ENCODE measurements around the gene NXPH3. TPM values are rescaled to one million over a fixed set of nuclear protein-coding genes. Genes with fewer than 3 reads are reported as not detected.

The NXPH3 gene
- total and polyA plus RNA-seq, 10 of the 15 experiments (the other 5 are each of a cell fraction or from before 2014, with no cell fraction given), result 0.08 to 0.35 (median 0.12) TPM; not detected in 2

- 0 out of 4 replicates have a peak, but pooled peaks cover 0 to 2% of the 10 kb centered on the region in 2 experiments for H3K27me3 ChIP-seq (replicated peaks in 1 of 2; ENCODE audit: control insufficient read depth in 2 of 2, insufficient read depth in 2 of 2, low read length in 1 of 2)
- no TSS peak for BruUV-seq (replicated peaks)
- CTCF ChIA-PET, result interaction anchor here (0.8 to 2.7 kb wide), 3 partner anchors 9 to 108 kb away, joined by 3 to 11 read pairs (median 6); no protein-coding TSS in a partner anchor
- no peaks in the 10 kb centered on the region for H3K79me2 ChIP-seq (ENCODE audit: control insufficient read depth, insufficient read depth, low read length)
- H3K27ac ChIP-seq (ENCODE audit: control insufficient read depth, insufficient read depth), result no peak overlapping the region
- H3K4me1 ChIP-seq (ENCODE audit: control insufficient read depth, insufficient read depth, low read length), result no peaks in the 10 kb centered on the region
- no peak overlapping the region for H3K4me3 ChIP-seq
- no peak overlapping the region for H3K9ac ChIP-seq (ENCODE audit: control insufficient read depth, insufficient read depth, low read length)
- H4K20me1 ChIP-seq (ENCODE audit: control insufficient read depth, insufficient read depth), result no peaks in the 10 kb centered on the region
- ATAC-seq (no peak), DNase-seq (ENCODE audit: low read depth, low spot score) (no peak), FAIRE-seq (no peak)
- 61% methylated on average over 18 of the region's 18 CpGs for WGBS (ENCODE audit: insufficient coverage, insufficient replicate concordance, low lambda C conversion rate, missing lambda C conversion rate)
- no peaks in the 10 kb centered on the region for H3K36me3 ChIP-seq (ENCODE audit: control insufficient read depth in 2 of 2, insufficient read depth in 2 of 2, low read length in 1 of 2)
- peaks cover 7% of the 10 kb centered on the region; the same call in 1 of the 3 replicates for H3K9me3 ChIP-seq (replicated peaks; ENCODE audit: control insufficient read depth, insufficient read depth, low read length)
- in situ Hi-C loops (cut with MboI), result no loop called here
- no peak overlapping the region for H2AFZ ChIP-seq (ENCODE audit: control insufficient read depth, low read depth, low read length)
- POLR2A ChIA-PET, result no interaction called here
- SMC1A ChIA-PET (ENCODE audit: uncharacterized antibody, unreplicated experiment), result no interaction called here
- RAD21 ChIA-PET (ENCODE audit: unreplicated experiment), result interaction anchor here (1.2 kb wide), 1 partner anchor 10 kb away, joined by 3 read pairs; no protein-coding TSS in a partner anchor
- no peak overlapping the region for H3K4me2 ChIP-seq (ENCODE audit: control insufficient read depth, insufficient read depth)
- intact Hi-C loops (cut with micrococcal nuclease; ENCODE audit: unreplicated experiment), result no loop called here
- TF ChIP-seq POLR2AphosphoS5 (IDR thresholded peaks at IDR 0.05; ENCODE audit: low read length) (no peak), USF2 (IDR thresholded peaks at IDR 0.05; ENCODE audit: borderline replicate concordance, low read depth, low read length) (no peak), PBX3 (IDR thresholded peaks at IDR 0.05; ENCODE audit: insufficient replicate concordance, low read depth, low read length) (no peak), MYB (IDR thresholded peaks at IDR 0.05; ENCODE audit: borderline replicate concordance, low read depth, low read length) (no peak), ZBTB33 (IDR thresholded peaks at IDR 0.05) (no peak), ETV6 (conservative IDR thresholded peaks at IDR 0.05 in 1 of 2, IDR thresholded peaks at IDR 0.05 in 1 of 2; ENCODE audit: borderline replicate concordance in 1 of 2, low read depth in 1 of 2) (no peak), BRCA1 (IDR thresholded peaks at IDR 0.05; ENCODE audit: low read depth, low read length) (no peak), NFIC (IDR thresholded peaks at IDR 0.05; ENCODE audit: low read depth, low read length) (no peak), STAT1 (conservative IDR thresholded peaks at IDR 0.05) (no peak), ZNF274 (IDR thresholded peaks at IDR 0.05; ENCODE audit: insufficient read depth, insufficient read length) (no peak), E2F4 (IDR thresholded peaks at IDR 0.05; ENCODE audit: low read depth, low read length) (no peak), MTA2 (IDR thresholded peaks at IDR 0.05; ENCODE audit: low read depth) (no peak), POLR2A (IDR thresholded peaks at IDR 0.05; ENCODE audit: low read depth, low read length) (no peak), CREM (IDR thresholded peaks at IDR 0.05; ENCODE audit: low read depth) (no peak), ATF3 (IDR thresholded peaks at IDR 0.05; ENCODE audit: borderline replicate concordance, extremely low read depth, low read depth, low read length) (no peak), FOS (IDR thresholded peaks at IDR 0.05; ENCODE audit: borderline replicate concordance, extremely low read depth, insufficient read length) (no peak), GATAD2B (conservative IDR thresholded peaks at IDR 0.05; ENCODE audit: low read depth) (no peak), FOXK2 (IDR thresholded peaks at IDR 0.05) (no peak)
These were observed 28.8 kb upstream of the NXPH3 start for GRCh38 chr17:49546546-49547535.

Data from GM12878 (cell line).